H1 (cell line): ENCODE data around the gene LRCH2. TPM values are rescaled to one million over a fixed set of nuclear protein-coding genes. Genes with fewer than 3 reads are reported as not detected.

Experiments used
- ASH2L ChIP-seq: fragments of 200-600, 300-600 bp; sonication (generic); IDR thresholded peaks from one replicate; pipeline ENCODE4 v1.7.1; 2017; ENCODE audit warnings: low read length
- BACH1 ChIP-seq: IDR thresholded peaks from 2 replicates; pipeline ENCODE4 v1.6.1; 2012; ENCODE audit warnings: low read length, improper control_type of control experiment
- CTBP2 ChIP-seq: IDR thresholded peaks from 2 replicates; pipeline ENCODE4 v1.7.0; 2011; ENCODE audit warnings: borderline replicate concordance, mild to moderate bottlenecking, moderate library complexity, mixed read lengths, low read length; ENCODE audit not compliant: insufficient read depth, insufficient read length
- EGR1 ChIP-seq: IDR thresholded peaks from 2 replicates; pipeline ENCODE4 v1.6.1; 2011; ENCODE audit warnings: low read depth, low read length, borderline replicate concordance
- FOSL1 ChIP-seq: IDR thresholded peaks from 2 replicates; pipeline ENCODE4 v1.6.1; 2011; ENCODE audit warnings: mild to moderate bottlenecking, low read depth, low read length, moderate library complexity; ENCODE audit not compliant: insufficient read depth
- NANOG ChIP-seq: IDR thresholded peaks from 2 replicates; pipeline ENCODE4 v1.6.1; 2011; ENCODE audit warnings: low read length, low read depth, mild to moderate bottlenecking, inconsistent platforms; ENCODE audit not compliant: insufficient read depth, poor library complexity, severe bottlenecking
- NRF1 ChIP-seq: IDR thresholded peaks from 2 replicates; pipeline ENCODE4 v1.6.1; 2011; ENCODE audit warnings: mild to moderate bottlenecking, low read depth, low read length, improper control_type of control experiment
- SIN3A ChIP-seq, 2 experiments: IDR thresholded peaks in 1 of 2; conservative IDR thresholded peaks in 1 of 2; 2 replicates each; pipeline ENCODE4 v1.6.1; 2011 to 2012; ENCODE audit warnings: low read length in 2 of 2, improper control_type of control experiment in 1 of 2, low read depth in 1 of 2, mild to moderate bottlenecking in 1 of 2
- SRF ChIP-seq: IDR thresholded peaks from 2 replicates; pipeline ENCODE4 v1.6.1; 2011; ENCODE audit warnings: mild to moderate bottlenecking, low read depth, low read length, moderate library complexity
- polyA plus RNA-seq, 7 experiments: library from polyadenylated mRNA; depleted of rRNA in 3 of 7; stranded (reverse) in 5 of 7; unstranded in 2 of 7; fragments of >200 nt in 5 of 7; fragments of 200-250 nt in 2 of 7; gene quantifications; 1 replicate in 5 of 7; 2 replicates in 1 of 7; 4 replicates in 1 of 7; pipeline versions ENCODE4 v1.2.1 to v1.2.3, GENCODE V29; 2011 to 2013; ENCODE audit warnings: missing spikeins in 2 of 7, mixed read lengths in 2 of 7
- total RNA-seq: library from RNA; stranded (reverse); fragmentation: NEBNext Ultra II Directional; extraction: Animal tissue kit (Norgen Biotek cat#: 25700); gene quantifications from 2 replicates; pipeline ENCODE4 v1.2.1, GENCODE V29; 2021

LRCH2 gene
- total and polyA plus RNA-seq, 2 of the 8 experiments (the other 6 are each of a cell fraction or from before 2014, with no cell fraction given), result 1.5 to 5.5 TPM

- TF ChIP-seq SRF (no peak), CTBP2 (no peak), EGR1 (no peak), NANOG (no peak), ASH2L (no peak), FOSL1 (no peak), NRF1 (no peak), BACH1 (no peak), SIN3A (conservative IDR thresholded peaks at IDR 0.05 in 1 of 2, IDR thresholded peaks at IDR 0.05 in 1 of 2; ENCODE audit: low read depth in 1 of 2, low read length in 2 of 2) (no peak)
- TF ChIP-seq, all 59 proteins: peak for 0
These were observed 565 bp upstream of the LRCH2 start (continued) for GRCh38 chrX:115234461-115234860.
